Stomach (tissue), 4 donors: ENCODE measurements around the gene NAA38.
"Not testable (repeated sequence)": the region's sequence is repeated elsewhere in the genome, so short reads cannot be mapped to it uniquely, and the experiment has no call there.

ENCODE experiments used
- EP300 ChIP-seq: sonication (generic); formaldehyde crosslinking; IDR thresholded peaks from one replicate; pipeline ENCODE4 v1.6.1; 2017; ENCODE audit warnings: antibody characterized with exemption
- POLR2A ChIP-seq, 4 donors: fragments of 450-650 bp; IDR thresholded peaks; one replicate each; pipeline ENCODE4 v1.6.1; 2016; ENCODE audit warnings: antibody characterized with exemption in 4 of 4, control low read depth in 2 of 4, mild to moderate bottlenecking in 1 of 4, moderate library complexity in 1 of 4
- POLR2AphosphoS5 ChIP-seq, 3 donors: sonication (generic); formaldehyde crosslinking; IDR thresholded peaks; one replicate each; pipeline ENCODE4 v1.6.1; 2016; ENCODE audit warnings: antibody characterized with exemption in 3 of 3
- TF ChIP-seq, protein P1 (sequence below), 7 experiments: fragments of 450-650 bp in 4 of 7; fragments of 200-600 bp in 3 of 7; sonication (generic) in 3 of 7; IDR thresholded peaks; one replicate each; pipeline ENCODE4 v1.5.1; 2016 to 2019; ENCODE audit warnings: antibody characterized with exemption in 7 of 7, control low read depth in 2 of 7, mild to moderate bottlenecking in 1 of 7

DNA sequence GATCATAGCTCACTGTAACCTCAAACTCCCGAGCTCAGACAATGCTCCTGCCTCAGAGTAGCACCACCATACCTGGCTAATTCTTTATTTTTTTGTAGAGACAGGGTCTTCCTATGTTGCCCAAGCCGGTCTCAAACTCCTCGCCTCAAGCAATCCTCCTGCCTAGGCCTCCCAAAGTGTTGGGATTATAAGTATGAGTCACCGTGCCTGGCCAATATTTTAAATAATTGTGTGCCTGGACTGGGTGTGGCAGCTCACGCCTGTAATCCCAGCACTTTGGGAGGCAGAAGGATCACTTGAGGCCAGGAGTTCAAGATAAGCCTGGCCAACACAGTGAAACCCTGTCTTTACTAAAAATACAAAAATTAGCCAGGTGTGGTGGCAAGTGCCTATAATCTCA lies 7.0 kb upstream of the NAA38 start:
- TF ChIP-seq POLR2A (IDR thresholded peaks at IDR 0.05); POLR2AphosphoS5 (IDR thresholded peaks at IDR 0.05); EP300: not testable (repeated sequence)
- TF ChIP-seq, protein P1, sequence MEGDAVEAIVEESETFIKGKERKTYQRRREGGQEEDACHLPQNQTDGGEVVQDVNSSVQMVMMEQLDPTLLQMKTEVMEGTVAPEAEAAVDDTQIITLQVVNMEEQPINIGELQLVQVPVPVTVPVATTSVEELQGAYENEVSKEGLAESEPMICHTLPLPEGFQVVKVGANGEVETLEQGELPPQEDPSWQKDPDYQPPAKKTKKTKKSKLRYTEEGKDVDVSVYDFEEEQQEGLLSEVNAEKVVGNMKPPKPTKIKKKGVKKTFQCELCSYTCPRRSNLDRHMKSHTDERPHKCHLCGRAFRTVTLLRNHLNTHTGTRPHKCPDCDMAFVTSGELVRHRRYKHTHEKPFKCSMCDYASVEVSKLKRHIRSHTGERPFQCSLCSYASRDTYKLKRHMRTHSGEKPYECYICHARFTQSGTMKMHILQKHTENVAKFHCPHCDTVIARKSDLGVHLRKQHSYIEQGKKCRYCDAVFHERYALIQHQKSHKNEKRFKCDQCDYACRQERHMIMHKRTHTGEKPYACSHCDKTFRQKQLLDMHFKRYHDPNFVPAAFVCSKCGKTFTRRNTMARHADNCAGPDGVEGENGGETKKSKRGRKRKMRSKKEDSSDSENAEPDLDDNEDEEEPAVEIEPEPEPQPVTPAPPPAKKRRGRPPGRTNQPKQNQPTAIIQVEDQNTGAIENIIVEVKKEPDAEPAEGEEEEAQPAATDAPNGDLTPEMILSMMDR (IDR thresholded peaks at IDR 0.05), result not testable (repeated sequence)
